Upper lobe of right lung (tissue), 1 donor: ENCODE results near the gene TIMM22. TPM values are rescaled to one million over a fixed set of nuclear protein-coding genes. Genes with fewer than 3 reads are reported as not detected.

Source experiments
- ATAC-seq: fragments of 200-7000 bp; cut with Tn5 transposase; one replicate; pipeline ENCODE4 v1.9.1; 2020; ENCODE audit warnings: mild to moderate bottlenecking, moderate library complexity
- DNase-seq: peaks from one replicate; pipeline ENCODE4 v3.0.0-alpha.2; 2020
- H3K27ac ChIP-seq: fragments of 200-600 bp; one replicate; pipeline ENCODE4 v1.8.0; 2022
- H3K27me3 ChIP-seq: fragments of 200-600 bp; one replicate; pipeline ENCODE4 v1.8.0; 2022; ENCODE audit warnings: mild to moderate bottlenecking
- H3K36me3 ChIP-seq: fragments of 200-600 bp; one replicate; pipeline ENCODE4 v1.8.0; 2022
- H3K4me1 ChIP-seq: fragments of 200-600 bp; one replicate; pipeline ENCODE4 v1.8.0; 2022
- H3K4me3 ChIP-seq: fragments of 200-600 bp; one replicate; pipeline ENCODE4 v1.8.0; 2022; ENCODE audit warnings: mild to moderate bottlenecking
- H3K9me3 ChIP-seq: fragments of 200-600 bp; one replicate; pipeline ENCODE4 v1.8.0; 2022
- intact Hi-C: fragments of 100-400 bp; cut with DNase I; formaldehyde crosslinking; loops from one replicate; pipeline ENCODE4 v1.11.0; 2022
- total RNA-seq: library from RNA; stranded (reverse); fragmentation: NEBNext Ultra II Directional; extraction: Animal tissue kit (Norgen Biotek cat#: 25700); gene quantifications from one replicate; pipeline ENCODE4 v1.2.1, GENCODE V29; 2021
- TF ChIP-seq, protein P1 (sequence below): fragments of 200-600 bp; IDR thresholded peaks from one replicate; pipeline ENCODE4 v1.8.0; 2022; ENCODE audit warnings: antibody characterized with exemption
- donor health status: DM: no; HTN: yes; CAD: no; lungs with severe emphysema.

TIMM22 gene
- total RNA-seq, 1 donor from 2014 or later, result 10.7 TPM

DNA sequence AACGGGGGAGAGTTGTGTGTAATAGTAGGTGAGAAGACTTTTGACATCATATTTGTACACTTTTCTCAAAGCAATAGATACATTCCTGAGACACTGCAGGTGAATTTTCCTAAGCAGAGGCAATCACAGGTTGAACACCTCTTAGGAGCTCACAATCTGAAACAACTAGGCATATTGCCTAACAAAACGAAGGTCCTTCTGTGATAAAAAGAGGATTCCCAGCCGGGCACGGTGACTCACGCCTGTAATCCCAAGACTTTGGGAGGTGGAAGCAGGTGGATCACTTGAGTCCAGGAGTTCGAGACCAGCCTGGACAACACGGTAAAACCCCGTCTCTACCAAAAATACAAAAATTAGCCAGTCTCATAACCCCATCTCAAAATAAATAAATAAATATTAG, 34.8 kb upstream of the TIMM22 start:
- Histone ChIP-seq H3K9me3 (no peaks in the 10 kb centered on the region), H3K27me3 (no peaks in the 10 kb centered on the region), H3K27ac (no peak overlapping the region), H3K4me3 (no peak overlapping the region), H3K36me3 (no peaks in the 10 kb centered on the region), H3K4me1 (no peaks in the 10 kb centered on the region)
- TF ChIP-seq, protein P1, sequence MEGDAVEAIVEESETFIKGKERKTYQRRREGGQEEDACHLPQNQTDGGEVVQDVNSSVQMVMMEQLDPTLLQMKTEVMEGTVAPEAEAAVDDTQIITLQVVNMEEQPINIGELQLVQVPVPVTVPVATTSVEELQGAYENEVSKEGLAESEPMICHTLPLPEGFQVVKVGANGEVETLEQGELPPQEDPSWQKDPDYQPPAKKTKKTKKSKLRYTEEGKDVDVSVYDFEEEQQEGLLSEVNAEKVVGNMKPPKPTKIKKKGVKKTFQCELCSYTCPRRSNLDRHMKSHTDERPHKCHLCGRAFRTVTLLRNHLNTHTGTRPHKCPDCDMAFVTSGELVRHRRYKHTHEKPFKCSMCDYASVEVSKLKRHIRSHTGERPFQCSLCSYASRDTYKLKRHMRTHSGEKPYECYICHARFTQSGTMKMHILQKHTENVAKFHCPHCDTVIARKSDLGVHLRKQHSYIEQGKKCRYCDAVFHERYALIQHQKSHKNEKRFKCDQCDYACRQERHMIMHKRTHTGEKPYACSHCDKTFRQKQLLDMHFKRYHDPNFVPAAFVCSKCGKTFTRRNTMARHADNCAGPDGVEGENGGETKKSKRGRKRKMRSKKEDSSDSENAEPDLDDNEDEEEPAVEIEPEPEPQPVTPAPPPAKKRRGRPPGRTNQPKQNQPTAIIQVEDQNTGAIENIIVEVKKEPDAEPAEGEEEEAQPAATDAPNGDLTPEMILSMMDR, result no peak
- DNase-seq (no peak), ATAC-seq (peak; percentile 13)
- intact Hi-C loops, result no loop called here

- no peaks in the 10 kb centered on the region for H3K36me3 ChIP-seq
- DNase-seq, result no peak
- TF ChIP-seq, protein P1, result no peak
- H3K27ac ChIP-seq, result no peak overlapping the region
- no peaks in the 10 kb centered on the region for H3K4me1 ChIP-seq
- intact Hi-C loops, result no loop called here
- H3K4me3 ChIP-seq, result no peak overlapping the region
- H3K27me3 ChIP-seq, result no peaks in the 10 kb centered on the region
- H3K9me3 ChIP-seq, result no peaks in the 10 kb centered on the region
- ATAC-seq, result no peak
Observed at GRCh38 chr17:962670-963069, 34.3 kb upstream of the TIMM22 start.

DNA sequence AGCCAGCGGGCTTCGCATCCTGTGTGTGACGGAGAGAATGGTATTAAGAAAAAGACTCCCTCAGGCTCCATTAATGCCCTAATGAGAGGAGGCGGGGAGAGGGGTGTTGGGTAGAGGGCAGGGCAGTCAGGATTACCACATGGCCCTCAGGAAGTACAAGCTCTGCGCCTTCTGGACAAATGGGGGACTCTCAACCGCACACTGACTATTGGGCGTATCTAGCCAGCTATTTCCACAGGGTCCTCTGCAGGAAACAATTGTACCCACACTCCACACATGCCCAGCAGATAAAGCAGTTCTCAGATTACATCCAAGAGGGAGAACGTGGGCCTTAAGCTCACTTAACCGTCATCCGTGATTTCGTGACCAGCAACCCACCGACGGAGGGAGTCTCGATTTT, 32.1 kb upstream of the TIMM22 start:
- Histone ChIP-seq H3K27ac (no peak overlapping the region), H3K27me3 (no peaks in the 10 kb centered on the region), H3K4me1 (peaks cover 3% of the 10 kb centered on the region), H3K4me3 (no peak overlapping the region), H3K9me3 (no peaks in the 10 kb centered on the region), H3K36me3 (no peaks in the 10 kb centered on the region)
- DNase-seq, result no peak
- ATAC-seq, result no peak
- TF ChIP-seq, protein P1, result no peak
- intact Hi-C loops, result no loop called here

DNA sequence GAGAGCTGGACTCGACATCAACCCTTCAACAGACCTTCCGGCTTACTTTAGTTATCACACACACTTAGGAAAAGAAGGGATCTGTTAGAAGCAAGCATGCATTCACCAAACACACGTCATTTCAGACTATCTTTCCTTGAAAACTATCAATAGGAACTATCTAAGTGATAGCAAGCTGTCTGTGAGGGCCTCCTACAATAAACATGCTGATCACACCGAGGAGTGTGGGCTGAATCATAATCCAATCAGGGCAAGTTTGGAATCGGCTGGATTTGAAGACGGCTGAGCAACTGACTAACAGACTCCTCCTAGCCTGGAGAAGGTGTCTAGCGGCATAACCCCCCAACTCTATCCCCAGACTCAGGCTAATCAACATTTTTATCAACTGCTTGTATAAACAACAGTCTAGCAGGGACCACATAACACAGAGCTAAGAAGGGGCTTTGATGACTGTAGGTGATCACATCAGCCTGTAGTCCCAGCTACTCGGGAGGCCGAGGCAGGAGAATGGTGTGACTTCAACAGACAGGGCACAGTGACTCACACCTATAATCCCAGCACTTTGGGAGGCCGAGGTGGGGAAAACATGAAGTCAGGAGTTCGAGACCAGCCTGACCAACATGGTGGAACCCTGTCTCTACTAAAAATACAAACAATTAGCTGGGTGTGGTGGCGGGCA, 31.5 kb upstream of the TIMM22 start:
- H3K27ac ChIP-seq, result no peak overlapping the region
- DNase-seq (no peak), ATAC-seq (no peak)
- no peaks in the 10 kb centered on the region for H3K27me3 ChIP-seq
- H3K36me3 ChIP-seq, result no peaks in the 10 kb centered on the region
- TF ChIP-seq, protein P1, result no peak
- no peak overlapping the region for H3K4me3 ChIP-seq
- intact Hi-C loops, result no loop called here
- no peaks in the 10 kb centered on the region for H3K9me3 ChIP-seq
- peaks cover 3% of the 10 kb centered on the region for H3K4me1 ChIP-seq

- Histone ChIP-seq H3K4me3 (no peak overlapping the region), H3K27me3 (no peaks in the 10 kb centered on the region), H3K4me1 (peaks cover 3% of the 10 kb centered on the region), H3K27ac (no peak overlapping the region), H3K36me3 (no peaks in the 10 kb centered on the region), H3K9me3 (no peaks in the 10 kb centered on the region)
- ATAC-seq (no peak), DNase-seq (no peak)
- intact Hi-C loops, result no loop called here
- TF ChIP-seq, protein P1, result no peak
Observed at GRCh38 chr17:967122-967521, 29.8 kb upstream of the TIMM22 start.
